CD4-positive, alpha-beta T cell (primary cell): ENCODE data around the gene KBTBD4. TPM values are rescaled to one million over a fixed set of nuclear protein-coding genes. Genes with fewer than 3 reads are reported as not detected.
A peak's percentile ranks its signal among the peaks of the same experiment; 100 is the strongest.
"Not testable (repeated sequence)": the region's sequence is repeated elsewhere in the genome, so short reads cannot be mapped to it uniquely, and the experiment has no call there.

Experiments
- ATAC-seq: fragments of 200-7000 bp; cut with Tn5 transposase; one replicate; pipeline ENCODE4 v1.10.0; 2022; ENCODE audit warnings: mild to moderate bottlenecking; ENCODE audit not compliant: poor library complexity
- CTCF ChIA-PET: fragments of 350-600 bp; sonication (Branson Sonifier 250); formaldehyde crosslinking; loops from one replicate; lab custom pipeline; 2021; ENCODE audit warnings: antibody characterized with exemption, inconsistent platforms; lab: Charles Lee
- POLR2A ChIA-PET: fragments of 350-600 bp; sonication (Branson Sonifier 250); formaldehyde crosslinking; loops from one replicate; lab custom pipeline; 2021; ENCODE audit warnings: antibody characterized with exemption, inconsistent platforms; lab: Charles Lee
- DNase-seq, 14 experiments: peaks; one replicate each; pipeline ENCODE4 v3.0.0-alpha.2; 2013 to 2020; ENCODE audit warnings: mixed read lengths in 2 of 14
- H3K27ac ChIP-seq, 2 donors: one replicate each; pipeline versions ENCODE4 v1.5.1 to v1.7.0; 2013; ENCODE audit warnings: low read length in 2 of 2, low read depth in 1 of 2, mild to moderate bottlenecking in 1 of 2
- H3K27me3 ChIP-seq, 2 experiments: 1 replicate in 1 of 2; 2 replicates in 1 of 2; pipeline versions ENCODE4 v1.6.1 to v1.7.0; 2013; ENCODE audit warnings: low read length in 2 of 2, control low read depth in 1 of 2, mild to moderate bottlenecking in 1 of 2, moderate library complexity in 1 of 2; ENCODE audit not compliant: insufficient read depth in 2 of 2, control insufficient read depth in 1 of 2
- H3K36me3 ChIP-seq: one replicate; pipeline ENCODE4 v1.6.1; 2013; ENCODE audit warnings: low read length, control low read depth; ENCODE audit not compliant: insufficient read depth
- H3K4me1 ChIP-seq: one replicate; pipeline ENCODE4 v1.6.1; 2013; ENCODE audit warnings: low read length, control low read depth; ENCODE audit not compliant: insufficient read depth
- H3K4me3 ChIP-seq: one replicate; pipeline ENCODE4 v1.5.1; 2013; ENCODE audit warnings: mild to moderate bottlenecking, low read length, moderate library complexity
- H3K9me3 ChIP-seq, 2 experiments: 1 replicate in 1 of 2; 2 replicates in 1 of 2; pipeline versions ENCODE4 v1.6.1 to v1.7.0; 2013; ENCODE audit warnings: low read length in 2 of 2, mild to moderate bottlenecking in 2 of 2, control low read depth in 1 of 2, moderate library complexity in 1 of 2; ENCODE audit not compliant: control insufficient read depth in 1 of 2, insufficient read depth in 1 of 2
- H3K27ac Mint-ChIP-seq: one replicate; pipeline ENCODE4 v1.8.0; 2020; ENCODE audit warnings: mixed read lengths
- H3K27me3 Mint-ChIP-seq: one replicate; pipeline ENCODE4 v1.8.0; 2021; ENCODE audit warnings: mixed read lengths
- H3K36me3 Mint-ChIP-seq: one replicate; pipeline ENCODE4 v1.8.0; 2021; ENCODE audit warnings: low read depth, mixed read lengths
- H3K4me1 Mint-ChIP-seq: one replicate; pipeline ENCODE4 v1.8.0; 2021; ENCODE audit warnings: low read depth, mixed read lengths
- H3K4me3 Mint-ChIP-seq: one replicate; pipeline ENCODE4 v1.8.0; 2020; ENCODE audit warnings: mild to moderate bottlenecking, mixed read lengths
- H3K9me3 Mint-ChIP-seq: one replicate; pipeline ENCODE4 v1.8.0; 2020; ENCODE audit warnings: mixed read lengths
- CTCF ChIP-seq: fragments of 200-600 bp; IDR thresholded peaks from one replicate; pipeline ENCODE4 v1.8.0; 2022; ENCODE audit warnings: antibody characterized with exemption, mild to moderate bottlenecking
- intact Hi-C, 2 experiments: fragments of 100-400 bp; cut with DNase I in 1 of 2; cut with micrococcal nuclease in 1 of 2; formaldehyde crosslinking; loops; one replicate each; pipeline versions ENCODE4 v1.15.1 to v1.9.0; 2023 to 2025; cut with DNase I, micrococcal nuclease
- total RNA-seq, 174 experiments: library from RNA in 2 of 174; stranded (reverse) in 2 of 174; gene quantifications; one replicate each; pipeline ENCODE4 v1.2.3 and lab custom pipeline; 2021 to 2026

The KBTBD4 gene
- total RNA-seq, 2 experiments from 2014 or later = 29.1 to 30.2 TPM

GRCh38 chr11:47531666-47532065, 47.1 kb downstream of the KBTBD4 start:
- ATAC-seq = no peak
- CTCF ChIA-PET = interaction anchor here (1.0 kb wide), 1 partner anchor 22 kb away, joined by 4 read pairs; no protein-coding TSS in a partner anchor

GRCh38 chr11:47530721-47531120, 48.0 kb downstream of the KBTBD4 start:
- H3K27me3 Mint-ChIP-seq, H3K9me3 ChIP-seq, H3K27me3 ChIP-seq, intact Hi-C loops, H3K4me3 ChIP-seq, DNase-seq, ATAC-seq, H3K27ac ChIP-seq, POLR2A ChIA-PET, H3K9me3 Mint-ChIP-seq, H3K4me3 Mint-ChIP-seq: not testable (repeated sequence)
- Histone ChIP-seq H3K36me3 (peaks cover 27% of the 10 kb centered on the region), H3K4me1 (peaks cover 43% of the 10 kb centered on the region)
- peaks cover 51% of the 10 kb centered on the region for H3K4me1 Mint-ChIP-seq
- peak overlapping the region; percentile 72 for H3K27ac Mint-ChIP-seq
- CTCF ChIA-PET = interaction anchor here (1.0 kb wide), 1 partner anchor 23 kb away, joined by 4 read pairs; no protein-coding TSS in a partner anchor
- peaks cover 38% of the 10 kb centered on the region for H3K36me3 Mint-ChIP-seq

More at GRCh38 chr11:47531666-47532065, 47.1 kb downstream of the KBTBD4 start:
- intact Hi-C loops = no loop called here
- peaks cover 46% of the 10 kb centered on the region for H3K4me1 ChIP-seq
- Mint-ChIP-seq H3K9me3 (no peaks in the 10 kb centered on the region), H3K27me3 (no peaks in the 10 kb centered on the region), H3K4me1 (peaks cover 47% of the 10 kb centered on the region), H3K36me3 (peaks cover 40% of the 10 kb centered on the region), H3K27ac (peak overlapping the region; percentile 30), H3K4me3 (no peak overlapping the region)
- no peaks in the 10 kb centered on the region for H3K9me3 ChIP-seq
- H3K36me3 ChIP-seq = peaks cover 32% of the 10 kb centered on the region
- TF ChIP-seq CTCF = no peak
- POLR2A ChIA-PET = no interaction called here
- no peak overlapping the region for H3K4me3 ChIP-seq
- DNase-seq = no peak
- no peak overlapping the region for H3K27ac ChIP-seq
- no peaks in the 10 kb centered on the region for H3K27me3 ChIP-seq

GRCh38 chr11:47529951-47530350, 48.8 kb downstream of the KBTBD4 start:
- intact Hi-C loops = no loop called here
- Histone ChIP-seq H3K27ac (no peak overlapping the region), H3K4me3 (no peak overlapping the region), H3K9me3 (no peaks in the 10 kb centered on the region), H3K36me3 (peaks cover 24% of the 10 kb centered on the region), H3K27me3 (no peaks in the 10 kb centered on the region), H3K4me1 (peaks cover 49% of the 10 kb centered on the region)
- ATAC-seq = no peak
- TF ChIP-seq CTCF = no peak
- no peak overlapping the region for H3K4me3 Mint-ChIP-seq
- H3K36me3 Mint-ChIP-seq = peaks cover 38% of the 10 kb centered on the region
- H3K27ac Mint-ChIP-seq = peak overlapping the region; percentile 72
- DNase-seq = no peak
- POLR2A ChIA-PET = no interaction called here
- no peaks in the 10 kb centered on the region for H3K9me3 Mint-ChIP-seq
- no peaks in the 10 kb centered on the region for H3K27me3 Mint-ChIP-seq
- peaks cover 54% of the 10 kb centered on the region for H3K4me1 Mint-ChIP-seq
- CTCF ChIA-PET = no interaction called here

GRCh38 chr11:47527186-47527585, 51.6 kb downstream of the KBTBD4 start:
- peaks cover 62% of the 10 kb centered on the region for H3K4me1 ChIP-seq

More at GRCh38 chr11:47527186-47527585, 51.6 kb downstream of the KBTBD4 start:
- H3K27me3 Mint-ChIP-seq = no peaks in the 10 kb centered on the region
- Histone ChIP-seq H3K9me3 (no peaks in the 10 kb centered on the region), H3K36me3 (peaks cover 19% of the 10 kb centered on the region), H3K27me3 (no peaks in the 10 kb centered on the region), H3K27ac (no peak overlapping the region), H3K4me3 (no peak overlapping the region)
- ATAC-seq = no peak
- no peak for TF ChIP-seq CTCF
- peaks cover 26% of the 10 kb centered on the region for H3K36me3 Mint-ChIP-seq
- H3K4me3 Mint-ChIP-seq = no peak overlapping the region
- peaks cover 64% of the 10 kb centered on the region for H3K4me1 Mint-ChIP-seq
- no peaks in the 10 kb centered on the region for H3K9me3 Mint-ChIP-seq
- no peak for DNase-seq
- intact Hi-C loops = no loop called here
- POLR2A ChIA-PET = interaction anchor here (0.9 kb wide), 1 partner anchor 51 kb away, joined by 3 read pairs; no protein-coding TSS in a partner anchor
- CTCF ChIA-PET = interaction anchor here (3.2 kb wide), 1 partner anchor 7 kb away, joined by 8 read pairs; no protein-coding TSS in a partner anchor
- peak overlapping the region; percentile 87 for H3K27ac Mint-ChIP-seq
